Pericardium fibroblast (primary cell): ENCODE data around the gene SVOPL. TPM values are rescaled to one million over a fixed set of nuclear protein-coding genes. Genes with fewer than 3 reads are reported as not detected.

Experiments used
- total RNA-seq: library from RNA; depleted of rRNA; stranded (reverse); fragments of >200 nt; gene quantifications from 2 replicates; pipeline ENCODE4 v1.2.3, GENCODE V29; 2015

SVOPL gene
- not detected in 2 replicates for total RNA-seq

GRCh38 chr7:138700857-138701536, at the start of gene SVOPL:
Gene SVOPL, minus strand, starts transcription at chr7:138701362. Its CDS starts 22,317 bp downstream, at chr7:138679045.

Other genes starting within 250 kb of the SVOPL start
- gene TRIM24, start 241.1 kb downstream of the SVOPL start, total RNA-seq, result 9.9 and 11.4 TPM in 2 replicates
- gene TMEM213, start 96.6 kb upstream of the SVOPL start, total RNA-seq, result not detected in 2 replicates
- gene ATP6V0A4, start 96.8 kb upstream of the SVOPL start, total RNA-seq, result 0.58 TPM in 1 of 2 replicates, not detected in the other